ENCODE measurements around the gene FBXW11. TPM values are rescaled to one million over a fixed set of nuclear protein-coding genes. Genes with fewer than 3 reads are reported as not detected.

FBXW11 gene
- total and polyA plus RNA-seq, 10 of the 15 experiments (the other 5 are each of a cell fraction or from before 2014, with no cell fraction given): 4.3 to 61.5 (median 40.0) TPM

GRCh38 chr5:172006321-172007174 is at the start of gene FBXW11 (continued):
- no peak for TF ChIP-seq ZBTB4 (CRISPR knock-in tag; IDR thresholded peaks at IDR 0.05)
- no peak for TF ChIP-seq CEBPB (IDR thresholded peaks at IDR 0.05; ENCODE audit: borderline replicate concordance in 1 of 2, low read depth in 2 of 2, low read length in 2 of 2)
- no peak for TF ChIP-seq FOXM1 (IDR thresholded peaks at IDR 0.05; ENCODE audit: low read depth, low read length)
- no peak; the same call in none of the 2 replicates for TF ChIP-seq ATF7 (IDR thresholded peaks at IDR 0.05; ENCODE audit: low read depth)
- TF ChIP-seq GATAD2B (conservative IDR thresholded peaks at IDR 0.05; ENCODE audit: low read depth): peak; percentile 94
- peak; percentile 73 for TF ChIP-seq TAF1 (IDR thresholded peaks at IDR 0.05; ENCODE audit: borderline replicate concordance, low read depth, low read length)
- peak; percentile 73; the same call in 2 of the 3 replicates for TF ChIP-seq POU2F2 (IDR thresholded peaks at IDR 0.05; ENCODE audit: borderline replicate concordance, low read depth, low read length)
- TF ChIP-seq ATF2 (IDR thresholded peaks at IDR 0.05; ENCODE audit: low read length): no peak
- TF ChIP-seq CBX3 (IDR thresholded peaks at IDR 0.05; ENCODE audit: borderline replicate concordance, low read depth): no peak
- TF ChIP-seq JUND (IDR thresholded peaks at IDR 0.05; ENCODE audit: low read depth, low read length): no peak
- peak; percentile 99 for TF ChIP-seq ZBTB40 (IDR thresholded peaks at IDR 0.05; ENCODE audit: borderline replicate concordance)
- TF ChIP-seq SMAD5 (IDR thresholded peaks at IDR 0.05; ENCODE audit: low read depth): peak; percentile 88; the same call in 1 of the 2 replicates
- no peak for TF ChIP-seq SKIL (IDR thresholded peaks at IDR 0.05; ENCODE audit: low read depth, poor library complexity, severe bottlenecking)
- peak; percentile 96 for TF ChIP-seq HCFC1 (IDR thresholded peaks at IDR 0.05; ENCODE audit: low read length)
- no peak for TF ChIP-seq ZNF24 (IDR thresholded peaks at IDR 0.05)
- TF ChIP-seq GABPA (IDR thresholded peaks at IDR 0.05; ENCODE audit: low read depth): peak; percentile 98
- TF ChIP-seq KLF5 (IDR thresholded peaks at IDR 0.05; ENCODE audit: partially characterized antibody): peak; percentile 62
- peak; percentile 97 for TF ChIP-seq LARP7 (IDR thresholded peaks at IDR 0.05)
- TF ChIP-seq SMAD1 (IDR thresholded peaks at IDR 0.05; ENCODE audit: low read depth, partially characterized antibody): peak; percentile 77
